IPS-18c (cell line): ENCODE results near the gene RALGPS1.

Experiments used
- H3K4me3 ChIP-seq: 2 replicates; pipeline ENCODE4 v1.7.0; 2013; ENCODE audit warnings: low read depth, mild to moderate bottlenecking, low read length, moderate library complexity; ENCODE audit not compliant: insufficient read depth
- H3K9me3 ChIP-seq: one replicate; pipeline ENCODE4 v1.6.1; 2013; ENCODE audit warnings: mild to moderate bottlenecking, low read length, moderate library complexity; ENCODE audit not compliant: control insufficient read depth, insufficient read depth

Gene RALGPS1

DNA sequence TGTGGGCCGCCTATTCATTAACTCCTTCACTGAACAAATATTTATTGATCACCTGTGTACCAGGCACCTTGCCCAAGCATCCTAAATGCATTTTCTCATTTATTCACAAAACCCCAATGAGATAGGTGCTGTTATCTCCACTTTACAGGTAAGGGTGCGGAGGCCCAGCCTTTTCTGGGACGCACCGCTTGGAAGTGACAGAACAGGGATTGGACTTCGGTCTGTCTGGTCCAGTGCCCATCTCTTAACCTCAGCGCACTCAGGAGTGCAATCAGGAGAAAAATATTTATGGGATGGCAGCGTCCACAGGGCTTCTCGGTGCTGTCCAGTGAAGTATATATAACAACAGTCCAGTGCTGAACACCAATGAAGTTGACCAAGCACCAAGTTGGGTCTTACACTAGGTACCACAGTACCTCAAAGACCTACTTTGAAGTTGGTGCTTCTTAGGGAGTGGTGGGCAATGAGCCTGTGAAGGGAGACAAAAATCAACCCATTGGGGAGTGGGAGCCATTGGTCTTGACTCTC lies 331.1 kb downstream of the RALGPS1 start:
- no peaks in the 10 kb centered on the region for H3K9me3 ChIP-seq
- H3K4me3 ChIP-seq: peak overlapping the region; percentile 83

DNA sequence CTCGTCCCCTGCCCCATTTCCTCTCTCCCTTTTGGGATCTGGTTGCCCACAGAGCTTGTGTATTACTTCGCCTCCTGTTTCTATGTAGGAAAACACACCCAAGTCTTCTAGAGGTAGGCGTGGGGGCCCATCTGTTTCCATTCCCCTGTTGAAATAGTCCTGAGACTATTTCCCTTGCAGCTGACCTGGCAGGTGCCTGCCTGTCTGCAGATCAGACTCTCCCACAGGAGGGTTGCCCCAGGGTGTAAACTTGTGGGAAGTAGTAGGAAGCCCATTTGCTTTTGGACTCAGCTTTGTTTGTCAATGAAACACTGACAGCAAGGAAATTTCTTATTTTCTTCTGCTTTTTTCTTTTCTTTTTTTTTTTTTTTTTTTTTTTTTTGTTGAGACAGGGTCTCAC lies 333.7 kb downstream of the RALGPS1 start:
- Histone ChIP-seq H3K9me3 (no peaks in the 10 kb centered on the region), H3K4me3 (no peak overlapping the region)

DNA sequence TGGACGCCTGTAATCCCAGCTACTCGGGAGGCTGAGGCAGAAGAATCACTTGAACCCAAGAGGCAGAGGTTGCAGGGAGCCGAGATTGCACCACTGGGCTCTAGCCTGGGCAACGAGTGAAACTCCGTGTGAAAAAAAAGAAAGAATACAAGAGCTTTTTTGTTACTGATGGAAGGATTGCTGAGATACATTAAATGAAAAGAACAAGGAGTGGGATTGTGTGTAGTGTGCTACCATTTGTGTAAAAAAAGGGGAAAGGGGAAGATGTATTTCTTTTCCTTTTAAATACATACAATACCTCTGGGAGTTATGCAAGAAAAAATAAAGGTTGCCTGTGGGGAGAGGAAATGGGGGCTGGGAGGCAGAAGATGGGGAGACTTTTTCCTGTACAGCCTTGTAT lies 335.3 kb downstream of the RALGPS1 start:
- no peak overlapping the region for H3K4me3 ChIP-seq
- H3K9me3 ChIP-seq: no peaks in the 10 kb centered on the region

- Histone ChIP-seq H3K9me3 (no peaks in the 10 kb centered on the region), H3K4me3 (no peak overlapping the region)
Measured at GRCh38 chr9:127250896-127251391, 336.4 kb downstream of the RALGPS1 start.

DNA sequence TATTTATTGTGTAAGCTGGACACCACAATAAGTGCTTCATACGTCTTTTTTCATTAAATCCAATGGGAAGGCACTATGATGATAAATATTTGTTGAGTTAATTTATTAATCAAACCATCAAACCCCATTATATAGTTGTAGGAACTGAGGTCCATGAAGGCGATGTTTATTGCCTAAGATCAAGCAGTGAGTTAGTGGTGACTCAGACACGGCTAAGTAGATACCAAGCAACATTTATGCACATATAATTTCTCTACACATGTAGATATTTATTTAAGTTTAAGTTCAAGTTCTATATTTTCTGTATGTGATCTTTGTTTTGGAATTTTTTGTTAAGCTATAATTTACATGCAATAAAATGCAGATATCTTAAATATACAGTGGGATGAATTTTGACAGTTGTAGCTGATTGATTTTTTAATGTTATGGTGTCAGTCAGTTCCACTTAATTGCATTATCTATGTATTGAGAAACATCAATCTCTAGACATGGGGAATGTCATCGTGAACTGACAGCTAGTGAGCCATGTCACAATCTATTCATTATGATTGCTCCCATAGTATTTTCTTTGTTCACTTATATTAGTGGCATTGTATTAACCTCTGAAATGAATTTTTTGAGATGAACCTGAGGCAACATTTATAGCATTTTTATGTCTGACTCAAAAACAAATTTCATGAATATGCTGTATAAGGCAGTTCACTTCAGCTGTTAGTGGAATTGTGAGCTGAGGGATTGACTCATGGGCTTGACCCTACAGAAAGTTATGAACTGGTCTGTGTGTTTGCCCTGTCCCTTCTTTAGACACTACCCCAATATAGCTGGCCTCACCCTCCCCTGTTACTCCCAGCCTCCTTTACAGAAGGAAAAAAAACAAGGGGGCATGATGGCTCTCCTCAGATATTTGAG lies 338.1 kb downstream of the RALGPS1 start:
- Histone ChIP-seq H3K9me3 (no peaks in the 10 kb centered on the region), H3K4me3 (no peak overlapping the region)

GRCh38 chr9:127253446-127253845 lies 338.9 kb downstream of the RALGPS1 start:
- Histone ChIP-seq H3K4me3 (no peak overlapping the region), H3K9me3 (no peaks in the 10 kb centered on the region)

GRCh38 chr9:127255692-127256091 lies 341.1 kb downstream of the RALGPS1 start:
- H3K4me3 ChIP-seq: no peak overlapping the region
- H3K9me3 ChIP-seq: no peaks in the 10 kb centered on the region

GRCh38 chr9:127256324-127256723 lies 341.7 kb downstream of the RALGPS1 start:
- Histone ChIP-seq H3K4me3 (no peak overlapping the region), H3K9me3 (no peaks in the 10 kb centered on the region)

DNA sequence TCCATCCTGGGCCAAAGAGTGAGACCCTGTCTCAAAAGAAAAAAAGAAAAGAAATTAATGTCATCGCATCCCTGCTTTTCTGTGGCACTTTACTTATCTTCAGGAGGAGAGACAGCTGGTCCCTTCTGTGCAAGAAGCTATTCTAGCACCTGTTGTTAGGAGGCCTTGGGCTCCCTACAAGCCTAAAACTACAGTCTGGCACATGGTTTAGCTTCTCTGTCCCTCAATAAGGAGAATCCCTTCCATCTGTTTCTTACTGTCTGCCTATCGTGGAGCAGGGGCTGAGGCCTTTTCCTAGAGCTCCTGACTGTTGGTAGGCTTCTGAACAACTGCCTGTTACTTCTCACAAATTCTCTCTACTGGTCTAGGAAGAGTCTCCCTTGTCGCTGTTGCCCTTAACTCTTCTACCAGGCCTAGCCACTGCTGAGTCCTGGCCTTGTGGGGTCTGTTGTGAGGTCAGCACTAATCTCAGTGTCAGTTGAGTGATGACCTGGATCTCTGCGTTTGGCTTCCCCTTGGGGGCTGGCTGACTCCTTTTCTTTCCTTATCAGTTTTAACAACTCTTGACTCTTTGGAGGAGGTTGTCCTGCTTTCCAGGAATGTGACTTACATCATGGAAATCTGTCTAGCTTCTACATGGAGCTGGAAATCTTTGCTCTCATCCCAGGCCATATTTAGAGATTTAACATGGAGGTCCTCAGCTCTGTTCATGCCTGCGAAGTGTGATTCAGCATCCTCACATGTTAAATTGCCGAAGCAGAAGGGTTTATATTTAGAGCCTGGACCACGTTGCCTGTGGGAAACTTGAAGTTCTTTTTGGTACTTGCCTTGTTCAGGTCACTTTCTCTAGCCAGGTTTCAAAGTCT lies 344.3 kb downstream of the RALGPS1 start:
- Histone ChIP-seq H3K4me3 (no peak overlapping the region), H3K9me3 (no peaks in the 10 kb centered on the region)

GRCh38 chr9:127262602-127263001 lies 348.0 kb downstream of the RALGPS1 start:
- Histone ChIP-seq H3K4me3 (no peak overlapping the region), H3K9me3 (no peaks in the 10 kb centered on the region)

DNA sequence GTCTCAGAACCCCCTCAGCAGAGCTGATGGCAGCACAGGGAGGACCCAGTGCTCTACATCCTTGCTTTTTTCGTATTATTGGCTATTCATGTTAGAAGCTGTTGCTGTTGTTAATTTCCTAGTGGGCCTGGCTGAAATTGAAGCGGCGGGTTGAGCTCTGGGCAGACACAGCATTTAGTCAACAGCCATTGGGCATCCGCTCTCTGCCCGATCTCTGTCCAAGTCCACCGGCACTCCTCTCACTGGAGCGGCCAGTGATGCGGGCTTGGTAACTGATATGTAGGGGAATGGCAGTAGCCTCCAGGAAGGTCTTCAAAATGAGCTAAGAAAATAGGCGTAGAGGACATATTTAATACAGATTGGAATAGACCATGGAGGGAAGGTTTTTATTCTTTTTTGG lies 348.7 kb downstream of the RALGPS1 start:
- H3K9me3 ChIP-seq: no peaks in the 10 kb centered on the region
- H3K4me3 ChIP-seq: no peak overlapping the region

DNA sequence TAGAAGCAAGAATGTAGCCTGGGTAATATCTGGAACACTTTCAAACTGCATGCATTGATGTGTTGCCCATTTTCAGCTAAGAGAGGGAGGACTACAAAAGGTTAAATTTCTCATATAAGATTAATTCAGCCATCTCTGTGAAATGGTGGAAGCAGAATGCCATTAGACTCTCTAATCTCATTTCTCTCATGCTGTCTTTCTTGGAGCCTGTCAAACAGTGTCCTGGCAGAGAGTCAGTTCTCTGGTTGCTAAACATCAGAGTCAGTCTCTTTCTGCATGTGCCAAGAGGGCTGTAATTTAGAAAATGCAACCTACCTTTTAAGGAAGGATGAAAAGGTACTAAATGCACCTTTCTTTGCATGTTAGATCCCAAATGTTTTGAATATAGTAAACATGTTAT lies 349.1 kb downstream of the RALGPS1 start:
- no peak overlapping the region for H3K4me3 ChIP-seq
- no peaks in the 10 kb centered on the region for H3K9me3 ChIP-seq

DNA sequence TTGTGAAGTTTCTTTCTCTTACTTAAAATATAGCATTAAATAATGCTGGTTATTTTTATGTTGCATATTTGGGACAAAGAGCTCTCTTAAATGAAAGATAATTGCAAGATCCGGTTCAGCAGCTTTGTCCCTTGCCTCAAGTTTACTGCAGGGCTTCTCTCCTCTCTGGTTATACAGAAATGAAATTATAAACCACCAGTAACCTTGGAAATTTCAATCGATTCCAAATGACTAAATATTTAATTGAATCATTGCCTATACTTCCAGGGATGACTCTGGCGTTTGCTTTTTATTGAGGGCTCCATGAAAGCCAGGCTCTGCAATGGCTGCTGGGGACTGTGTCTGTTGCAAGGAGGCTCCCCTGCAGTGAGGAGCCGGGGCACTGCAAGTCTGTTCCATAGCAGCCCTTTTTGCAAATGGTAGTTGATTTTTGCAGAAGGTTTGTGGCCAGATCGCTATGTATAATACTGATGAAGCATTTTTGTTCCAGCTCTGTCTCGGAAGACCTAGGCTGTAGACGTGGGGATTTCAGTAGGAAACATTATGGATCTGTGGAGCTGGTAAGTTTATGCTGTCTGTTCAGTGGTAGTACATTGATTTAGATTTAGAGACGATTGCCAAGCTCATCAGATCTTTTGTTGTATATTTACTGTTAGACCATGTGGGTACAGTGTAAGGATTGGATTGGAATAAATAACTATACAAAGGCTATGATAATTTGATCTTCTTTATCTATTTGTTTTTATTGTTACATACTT lies 350.1 kb downstream of the RALGPS1 start, which contains the start of gene GARNL3:
GARNL3 (plus strand) TSS at position 313 of the 758 bp plus-strand sequence; CDS start at position 417, 104 bp downstream.
- no peak within 1 kb of the TSS for H3K4me3 ChIP-seq

DNA sequence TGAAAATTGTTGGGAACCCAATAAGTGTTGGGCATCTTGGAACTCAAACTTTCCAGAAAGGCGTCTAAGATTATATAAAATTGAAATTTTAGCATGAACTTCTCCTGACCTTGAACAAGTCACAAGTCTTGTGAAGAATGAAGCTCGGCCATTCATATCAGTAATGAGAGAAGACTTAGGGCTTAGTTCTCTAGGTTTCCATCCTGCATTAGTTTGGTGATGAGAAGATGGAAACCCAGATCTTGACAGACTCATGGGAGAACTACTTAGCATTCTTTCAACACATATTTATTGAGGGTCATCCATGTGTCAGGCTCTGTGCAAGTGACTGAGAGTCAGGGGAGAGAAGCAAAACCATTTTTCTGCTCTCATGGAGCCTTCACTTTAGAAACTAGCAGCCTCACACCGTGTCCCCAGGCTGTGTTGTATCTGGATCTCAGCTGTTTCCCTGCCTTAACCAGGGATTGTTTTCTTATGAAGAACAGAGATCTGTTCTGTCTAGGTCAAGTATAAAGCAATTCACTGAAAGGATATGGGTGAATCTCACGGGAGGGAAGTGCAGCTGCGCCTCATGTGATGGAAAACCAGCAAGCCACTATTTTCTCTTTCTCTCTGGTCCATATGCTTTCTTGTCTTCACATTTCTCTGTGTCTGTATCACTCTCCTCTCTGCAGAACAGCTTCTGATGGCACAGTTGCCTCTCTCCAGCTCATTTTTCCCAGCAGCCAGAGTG lies 353.4 kb downstream of the RALGPS1 start:
- no peaks in the 10 kb centered on the region for H3K9me3 ChIP-seq
- no peak overlapping the region for H3K4me3 ChIP-seq

More for the DNA sequence above, 350.1 kb downstream of the RALGPS1 start, which contains the start of gene GARNL3:
- H3K9me3 ChIP-seq: no peaks in the 10 kb centered on the region

DNA sequence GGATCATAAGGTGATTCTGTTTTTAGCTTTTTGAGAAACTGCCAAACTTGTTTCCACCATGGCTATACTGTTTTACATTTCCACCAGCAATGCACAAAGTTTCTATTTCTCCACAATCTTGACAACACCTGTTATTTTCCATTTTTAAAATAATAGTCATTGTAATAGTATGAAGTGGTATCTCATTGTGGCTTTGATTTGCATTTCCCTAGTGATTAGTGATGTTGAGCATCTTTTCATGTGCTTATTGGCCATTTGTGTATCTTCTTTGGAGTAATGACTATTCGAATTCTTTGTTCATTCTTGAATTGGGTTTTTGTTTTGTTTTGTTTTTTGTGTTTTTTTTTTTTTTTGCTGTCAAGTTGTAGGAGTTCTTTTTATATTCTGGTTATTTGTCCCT lies 354.9 kb downstream of the RALGPS1 start:
- H3K4me3 ChIP-seq: no peak overlapping the region
- H3K9me3 ChIP-seq: no peaks in the 10 kb centered on the region
